Left hindlimb (tissue), 1 donor: ENCODE results near the gene ADCY2.

Source experiments
- DNase-seq: peaks from one replicate; pipeline ENCODE4 v3.0.0-alpha.2; 2018

Gene ADCY2

DNA sequence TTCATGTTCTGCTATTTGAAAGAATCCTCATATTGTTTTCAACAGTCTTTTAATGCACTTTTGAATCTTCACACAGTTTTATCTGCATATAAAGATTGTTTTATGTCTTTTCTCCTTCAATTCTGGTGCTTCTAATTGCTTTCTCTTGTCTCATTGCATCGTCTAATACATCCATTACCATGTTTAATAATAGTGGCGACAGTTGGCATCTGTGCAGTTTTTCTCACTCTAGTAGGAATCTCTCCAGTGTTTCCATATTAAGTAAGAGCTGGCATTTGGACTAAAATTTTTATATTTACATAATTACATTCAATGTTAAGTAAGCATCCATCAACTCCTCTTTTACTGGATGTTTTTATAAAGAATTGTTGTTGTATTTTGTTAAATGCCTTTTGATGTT, 49.9 kb downstream of the ADCY2 start:
- DNase-seq, result no peak

DNA sequence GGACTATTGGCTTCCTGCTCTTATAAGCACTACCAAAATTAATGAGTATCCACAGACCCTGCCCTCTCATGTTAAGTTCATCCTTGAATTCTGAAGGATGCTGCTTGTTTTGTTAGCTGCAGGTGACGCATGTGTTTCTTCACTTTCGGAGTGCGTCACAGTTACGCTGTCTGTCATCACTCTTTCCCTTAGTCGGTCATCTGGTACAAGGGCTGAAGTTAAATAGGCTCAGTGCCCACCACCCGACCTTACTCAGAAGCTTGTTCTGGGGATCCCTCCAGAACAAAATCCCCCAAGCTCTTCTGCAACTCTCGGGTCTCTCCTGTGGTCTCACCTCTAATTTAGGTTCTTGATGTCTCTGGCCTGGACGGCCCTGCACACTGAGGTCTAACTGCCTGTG, 51.0 kb downstream of the ADCY2 start:
- no peak for DNase-seq

DNA sequence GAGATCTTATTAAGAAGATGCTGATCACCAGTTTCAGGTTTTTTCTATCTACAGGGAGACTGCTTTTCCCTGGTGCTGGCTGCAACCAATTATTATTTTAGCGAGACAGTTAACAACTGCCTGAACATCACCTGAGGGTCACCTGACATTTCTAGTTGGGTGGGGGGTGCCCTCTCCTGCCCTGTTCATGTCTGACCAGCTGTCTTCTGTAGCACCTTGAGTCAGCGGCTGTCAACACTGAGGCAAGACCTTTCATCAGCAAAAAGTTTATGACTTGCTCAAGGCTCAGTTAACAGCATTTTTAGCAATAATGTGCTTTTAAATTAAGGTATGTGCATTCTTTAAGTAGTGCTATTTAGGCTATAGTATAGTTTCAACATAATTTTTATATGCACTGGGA, 58.0 kb downstream of the ADCY2 start:
- DNase-seq, result no peak

DNA sequence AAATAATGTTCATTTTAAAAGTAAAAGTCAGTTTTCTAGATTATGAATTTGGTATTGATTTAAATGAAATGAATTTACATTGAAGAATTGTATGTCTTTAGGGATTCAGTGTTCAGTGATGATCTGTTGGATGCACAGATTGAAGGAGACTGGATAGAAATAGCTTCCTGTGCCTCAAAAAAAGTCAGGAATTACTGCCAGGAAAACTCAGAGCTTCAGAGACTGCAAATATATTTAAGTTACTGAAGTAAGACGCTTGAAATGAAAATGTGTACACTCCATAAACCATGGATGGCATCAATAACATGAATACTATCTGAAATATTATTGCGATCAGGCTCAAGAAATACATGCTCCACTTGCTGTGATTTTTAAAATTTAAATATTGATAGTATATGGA, 60.3 kb downstream of the ADCY2 start:
- no peak for DNase-seq

DNA sequence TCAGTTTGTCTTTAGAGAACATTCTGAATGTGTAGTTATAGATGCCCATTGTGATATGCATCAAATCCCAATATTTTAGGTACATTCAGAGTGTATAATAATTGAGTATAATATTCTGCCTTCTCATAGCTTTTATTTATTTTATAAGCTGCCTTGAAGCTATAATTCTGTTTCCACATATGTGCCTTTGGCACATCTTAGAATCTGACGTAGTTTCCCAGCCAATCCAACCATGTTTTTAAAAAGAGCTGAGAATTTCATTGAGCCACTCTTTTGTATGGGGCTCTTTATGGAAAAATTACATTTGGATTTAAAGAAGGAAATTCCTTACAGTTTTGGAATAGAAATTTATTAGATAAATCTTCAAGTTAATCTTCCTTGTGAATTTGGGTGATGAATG, 65.4 kb downstream of the ADCY2 start:
- DNase-seq, result no peak

DNA sequence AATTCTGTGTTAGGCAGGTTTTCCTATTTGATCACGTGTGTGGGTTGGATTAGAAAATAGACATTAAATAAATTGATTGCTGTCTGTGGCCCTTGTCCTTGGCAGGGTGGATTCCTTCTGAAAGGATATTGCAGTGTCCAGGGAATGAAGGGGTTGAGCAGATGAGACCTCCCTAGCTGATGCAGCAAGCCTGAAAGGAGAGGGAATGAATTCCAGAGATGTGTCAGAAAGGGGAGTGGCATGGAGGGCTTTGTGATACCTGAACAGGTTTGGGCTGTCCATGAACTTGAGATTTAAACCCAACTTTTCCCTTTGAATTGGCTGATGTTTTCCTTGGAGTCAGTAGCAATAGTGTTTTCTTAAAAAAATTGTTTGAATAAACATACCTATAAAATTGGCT, 66.8 kb downstream of the ADCY2 start:
- DNase-seq, result no peak

DNA sequence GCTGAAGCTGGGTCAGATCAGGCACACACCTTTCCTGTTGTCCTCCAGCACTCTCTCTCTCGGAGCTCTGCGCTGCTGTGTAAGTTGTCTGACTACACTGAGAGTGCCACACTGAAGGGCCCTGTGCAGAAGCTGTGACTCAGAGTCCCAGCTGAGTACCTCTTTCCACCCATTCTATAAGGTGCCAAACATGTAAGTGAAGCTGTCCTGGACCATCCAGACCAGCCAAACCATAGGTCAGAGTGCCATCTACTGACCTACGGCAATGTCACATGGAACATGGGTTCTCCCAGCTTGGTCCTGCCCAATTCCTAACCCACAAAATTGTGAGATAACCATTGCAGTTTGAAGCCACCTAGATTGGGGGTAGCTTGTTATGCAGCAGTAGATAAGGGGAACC, 68.2 kb downstream of the ADCY2 start:
- no peak for DNase-seq

DNA sequence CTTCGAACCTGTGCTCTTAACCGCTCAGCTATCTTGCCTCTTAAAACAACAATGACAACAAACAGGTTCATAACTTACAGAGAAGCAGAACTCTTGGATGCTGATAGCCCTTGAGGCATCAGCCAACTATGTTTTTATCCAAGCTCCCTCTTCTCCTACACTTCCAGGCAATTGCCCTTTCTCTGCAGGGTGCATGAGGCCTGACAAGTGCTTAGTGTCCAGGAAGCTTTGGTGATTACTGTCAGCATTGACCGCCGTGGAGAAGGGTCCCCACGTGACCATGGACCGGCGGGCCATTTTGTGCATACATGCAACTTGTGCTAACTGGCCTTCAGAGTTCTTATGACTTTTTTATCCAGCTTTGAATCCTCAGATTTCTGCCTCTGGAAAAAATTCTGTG, 71.2 kb downstream of the ADCY2 start:
- no peak for DNase-seq

DNA sequence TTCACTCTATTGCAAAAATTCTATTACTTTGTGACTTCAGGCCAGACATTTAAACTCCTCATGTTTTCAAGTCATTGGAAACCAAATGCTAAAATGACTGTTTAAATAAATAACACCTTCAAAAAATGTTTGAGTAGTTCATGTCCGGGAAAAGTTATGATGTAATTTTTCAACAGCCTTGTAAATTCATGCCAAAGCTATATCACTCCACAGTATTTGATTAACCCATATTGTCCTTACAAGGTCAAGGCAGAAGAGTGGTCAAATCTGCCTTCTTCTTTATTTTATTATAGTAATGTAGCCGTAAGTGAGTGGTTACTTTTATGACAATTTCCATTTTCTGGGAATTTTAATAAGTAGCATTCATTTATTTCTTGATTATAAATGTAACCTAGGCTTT, 72.8 kb downstream of the ADCY2 start:
- DNase-seq, result no peak

DNA sequence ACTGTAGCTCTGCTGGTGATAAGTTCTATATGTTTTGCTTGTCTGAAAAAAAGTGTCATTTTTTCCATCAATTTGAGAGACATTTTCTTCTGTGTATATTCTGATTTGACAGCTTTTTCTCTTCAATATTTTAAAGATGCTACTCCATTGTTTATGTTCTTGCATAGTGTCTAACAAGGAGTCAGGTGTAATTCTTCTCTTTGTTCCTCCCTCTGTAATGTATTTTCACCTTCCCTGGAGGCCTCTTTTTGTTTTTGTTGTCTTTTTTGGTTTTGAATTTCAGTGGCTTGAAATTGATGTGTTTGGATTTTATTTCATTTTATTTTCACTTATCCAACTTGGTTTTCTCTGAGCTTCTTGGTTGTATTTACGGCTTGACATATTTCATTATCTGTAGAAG, 75.8 kb downstream of the ADCY2 start:
- DNase-seq, result no peak

DNA sequence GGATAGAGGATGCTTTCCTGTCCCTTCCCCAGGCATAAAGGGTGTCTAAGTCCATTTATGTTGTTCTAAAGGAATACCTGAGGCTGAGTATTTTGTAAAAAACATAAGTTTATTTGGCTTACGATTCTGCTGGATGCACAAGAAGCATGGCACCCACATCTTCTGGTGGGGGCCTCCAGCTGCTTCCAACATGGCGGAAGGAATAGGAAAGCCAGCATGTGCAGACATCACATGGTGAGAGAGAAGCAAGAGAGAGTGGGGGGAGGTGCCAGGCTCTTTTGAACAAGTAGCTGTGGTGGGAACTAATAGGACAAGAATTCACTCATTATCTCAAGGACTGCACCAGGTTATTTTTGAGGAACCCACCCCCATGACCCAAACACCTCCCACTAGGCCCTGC, 77.2 kb downstream of the ADCY2 start:
- no peak for DNase-seq

DNA sequence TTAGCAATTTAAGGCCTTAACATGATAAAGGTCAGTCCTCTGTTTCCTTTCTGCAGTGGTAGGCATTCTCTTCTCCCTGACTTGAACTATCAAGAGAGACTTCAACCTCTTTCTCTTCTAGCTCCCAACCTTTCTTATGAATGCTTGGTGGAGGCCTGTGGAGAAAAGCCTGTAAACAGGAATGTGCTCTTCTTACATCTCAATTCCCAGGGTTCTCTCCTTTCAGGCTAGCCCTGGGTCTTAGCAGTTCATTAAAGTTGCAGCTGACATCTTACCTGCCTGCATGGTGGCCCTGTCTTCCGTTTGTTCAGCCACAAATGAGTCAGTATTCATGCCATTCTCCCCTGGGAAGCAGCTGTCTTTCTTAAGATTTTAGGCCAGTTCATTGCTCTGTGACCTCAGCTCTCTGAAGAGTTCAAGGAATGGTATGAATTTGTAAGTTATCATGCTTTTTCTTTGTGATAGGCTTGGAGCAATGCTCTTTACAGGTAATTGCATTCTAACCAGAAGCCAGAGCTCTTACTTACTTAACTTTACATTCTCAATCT, 77.8 kb downstream of the ADCY2 start:
- no peak for DNase-seq

DNA sequence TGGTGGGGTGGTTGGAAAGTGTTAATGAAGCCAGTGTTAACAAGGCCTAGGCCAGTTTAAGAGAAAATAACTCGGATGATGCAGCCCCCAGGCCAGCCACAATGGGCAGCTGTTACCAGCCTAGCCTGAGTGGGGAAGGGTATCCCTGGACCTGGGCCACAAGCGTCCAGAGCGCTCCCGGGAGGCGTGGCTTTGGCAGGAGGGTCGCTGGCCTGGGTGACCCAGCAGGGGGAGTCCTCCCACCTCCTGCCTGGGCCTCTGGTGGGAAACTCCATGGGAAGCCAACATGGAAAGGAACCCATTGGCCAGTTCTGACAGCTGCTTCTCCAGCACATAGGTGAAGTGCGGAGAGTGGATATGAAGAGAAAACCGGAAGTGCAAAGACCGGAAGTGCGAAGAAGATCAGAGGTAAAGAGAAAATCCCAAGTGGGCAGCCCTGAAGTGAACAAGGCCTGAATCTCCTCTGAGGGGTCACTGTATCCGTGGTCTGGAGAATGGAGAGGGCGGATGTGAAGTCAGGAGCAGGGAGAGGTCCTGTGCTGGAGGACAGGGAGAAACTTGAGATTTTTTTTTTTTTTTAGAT, 79.0 kb downstream of the ADCY2 start:
- DNase-seq, result no peak

DNA sequence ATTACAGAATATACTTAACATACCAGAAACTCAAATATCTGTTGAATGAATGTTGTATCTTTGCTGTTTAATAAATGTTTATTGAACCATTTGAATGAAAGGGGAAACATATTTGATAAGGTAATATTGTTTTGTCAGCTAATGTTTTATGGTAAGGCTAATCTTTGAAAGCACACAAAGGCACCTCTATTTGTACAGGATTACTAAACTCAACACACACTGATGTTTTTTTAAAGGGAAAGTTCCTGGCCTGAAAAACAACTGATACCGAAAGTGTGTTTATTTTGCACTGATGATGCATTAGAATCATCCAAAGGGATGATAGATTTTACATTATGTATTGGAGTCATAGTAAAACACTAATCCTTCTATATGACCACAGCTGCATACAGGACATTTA, 82.5 kb downstream of the ADCY2 start:
- no peak for DNase-seq

DNA sequence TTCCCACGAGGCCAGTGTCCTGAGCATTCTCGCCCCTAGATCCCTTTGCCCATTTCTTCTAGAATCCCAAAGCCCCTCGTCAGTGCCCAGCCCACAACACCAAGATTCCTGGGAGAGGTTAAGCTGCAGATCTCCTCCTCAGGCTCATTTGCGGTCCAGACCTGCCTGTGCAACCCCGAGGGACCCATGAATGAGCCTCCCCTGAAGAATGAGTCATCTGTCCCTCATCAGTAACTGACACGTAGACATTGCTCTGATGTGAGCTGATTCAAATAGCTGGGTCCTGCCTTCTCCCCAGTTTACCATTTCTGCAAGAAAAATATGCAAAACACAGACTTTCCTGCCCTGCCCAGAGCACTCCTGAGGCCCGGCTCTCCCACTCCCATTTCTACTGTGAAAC, 92.8 kb downstream of the ADCY2 start:
- no peak for DNase-seq

DNA sequence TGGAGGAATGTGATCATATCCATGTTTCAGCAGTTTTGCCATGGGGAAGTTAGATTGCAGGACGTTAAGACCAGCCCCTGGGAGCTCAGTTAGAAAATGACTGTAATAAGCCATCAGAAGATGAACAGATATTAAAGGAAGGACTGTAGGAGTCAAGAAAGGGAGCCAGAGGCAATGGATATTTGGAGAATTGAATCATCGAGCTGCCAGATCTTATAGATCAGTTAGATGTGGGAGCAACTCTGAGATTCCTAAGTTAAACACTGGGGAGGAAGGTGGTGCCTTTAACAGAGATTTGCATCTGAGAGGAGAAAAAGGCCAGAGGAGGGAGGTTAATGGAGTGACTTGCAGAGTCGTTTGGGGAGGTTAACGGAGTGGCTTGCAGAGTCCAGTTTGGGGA, 96.4 kb downstream of the ADCY2 start:
- no peak for DNase-seq

DNA sequence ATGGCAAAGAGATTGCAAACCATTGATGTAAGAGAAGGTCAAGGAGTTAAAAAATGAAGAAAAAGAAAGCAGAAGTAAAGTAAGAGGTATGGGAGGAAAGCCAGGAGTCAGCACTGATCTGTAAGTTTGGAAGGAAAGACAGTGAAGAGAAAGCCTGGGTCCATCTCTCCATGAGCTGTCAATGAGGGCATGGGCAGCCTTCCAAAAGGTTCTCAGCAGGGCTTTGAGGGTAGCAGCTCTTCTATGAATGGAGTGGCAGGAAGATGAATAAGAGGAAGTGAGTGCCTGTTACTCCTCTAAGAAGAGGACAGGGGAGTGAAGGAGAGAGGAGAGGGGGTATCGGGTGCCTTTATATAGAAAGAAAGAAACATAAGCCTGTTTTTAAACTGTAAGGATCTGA, 97.1 kb downstream of the ADCY2 start:
- DNase-seq, result no peak

DNA sequence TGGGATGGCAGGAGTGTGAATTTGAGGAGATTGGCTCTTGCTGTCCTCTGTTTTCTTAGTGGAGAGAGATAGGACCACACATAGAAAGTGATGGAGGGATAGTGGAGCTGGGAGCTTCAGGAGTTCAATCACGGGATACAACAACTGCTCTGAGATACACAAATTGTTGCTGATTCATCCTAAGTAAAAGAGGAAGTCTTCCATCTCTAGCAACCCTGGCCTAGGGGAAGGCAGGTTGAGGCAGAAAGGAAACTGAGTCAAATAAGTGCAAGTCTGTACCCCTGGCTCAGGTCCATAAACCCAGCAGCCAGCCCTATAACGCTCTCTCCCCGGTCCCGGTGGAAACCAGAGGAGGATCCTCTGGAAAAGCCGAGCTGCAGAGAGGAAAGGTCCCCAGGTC, 97.7 kb downstream of the ADCY2 start:
- no peak for DNase-seq

DNA sequence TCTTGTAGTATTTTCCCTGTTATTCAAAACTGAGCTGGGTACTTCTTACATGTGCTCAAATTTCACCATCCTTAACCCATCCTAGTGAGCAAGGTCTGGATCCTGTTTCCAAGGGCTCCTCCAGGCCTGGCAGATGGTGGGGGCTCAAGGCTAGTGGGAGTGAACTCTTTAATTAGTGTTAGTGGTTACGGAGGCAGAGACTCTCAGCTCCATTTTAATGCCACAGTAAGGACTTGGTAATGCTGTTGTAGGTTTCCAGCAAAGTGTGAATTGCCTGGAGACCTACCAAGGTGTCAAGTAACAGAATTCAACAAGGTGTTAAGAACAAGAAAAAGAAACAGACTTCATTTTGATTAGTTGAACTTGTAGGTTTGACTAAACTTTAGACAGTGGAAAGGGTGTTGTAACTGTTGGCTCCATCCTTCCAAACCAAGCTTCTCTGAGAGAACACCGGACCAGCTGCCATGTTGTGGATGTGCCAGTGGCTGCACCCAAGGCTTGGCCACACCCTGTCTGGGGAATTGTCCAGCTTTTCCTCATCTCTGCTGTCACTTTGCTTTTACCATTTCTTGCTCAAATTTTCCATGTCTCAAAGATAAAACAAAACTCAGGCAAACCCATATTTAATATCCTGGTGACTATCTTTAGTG, 98.7 kb downstream of the ADCY2 start:
- DNase-seq, result no peak

DNA sequence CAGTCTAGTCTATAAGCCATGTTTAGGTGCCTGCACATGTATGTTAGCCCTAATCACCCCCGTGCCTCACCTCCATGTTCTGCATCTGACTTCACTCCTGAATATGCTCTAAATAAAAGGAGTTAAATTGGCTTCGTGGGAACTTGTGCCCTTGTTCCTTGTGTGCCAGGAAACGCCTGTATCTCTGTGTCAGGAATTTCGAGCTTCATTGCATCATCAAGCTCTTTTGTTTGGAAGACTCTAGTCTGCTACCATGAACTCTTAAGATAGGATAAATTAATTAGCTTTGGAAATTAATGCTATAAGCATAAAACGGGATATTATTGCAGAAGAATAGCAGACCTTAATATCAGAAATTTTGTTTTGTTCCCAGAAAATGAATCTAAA, 99.2 kb downstream of the ADCY2 start:
- no peak for DNase-seq

DNA sequence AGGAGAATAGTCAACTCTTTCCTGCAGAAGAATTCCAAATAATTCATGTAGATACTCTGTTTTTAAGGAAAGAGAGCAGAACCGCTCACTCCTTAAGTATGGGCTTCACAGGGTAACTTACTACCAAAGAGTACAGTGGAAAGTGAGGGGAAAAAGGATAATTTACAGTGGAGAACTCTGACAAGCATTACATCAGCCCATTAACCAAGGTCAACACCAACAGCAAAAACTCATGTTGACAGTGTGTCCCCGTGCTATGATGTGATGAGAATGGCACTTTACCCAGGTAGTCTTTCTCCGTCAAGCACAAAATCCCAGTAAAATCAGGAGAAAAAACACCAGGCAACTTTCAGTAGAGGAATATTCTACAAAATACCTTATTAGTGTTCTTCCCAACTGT, 104.3 kb downstream of the ADCY2 start:
- no peak for DNase-seq

DNA sequence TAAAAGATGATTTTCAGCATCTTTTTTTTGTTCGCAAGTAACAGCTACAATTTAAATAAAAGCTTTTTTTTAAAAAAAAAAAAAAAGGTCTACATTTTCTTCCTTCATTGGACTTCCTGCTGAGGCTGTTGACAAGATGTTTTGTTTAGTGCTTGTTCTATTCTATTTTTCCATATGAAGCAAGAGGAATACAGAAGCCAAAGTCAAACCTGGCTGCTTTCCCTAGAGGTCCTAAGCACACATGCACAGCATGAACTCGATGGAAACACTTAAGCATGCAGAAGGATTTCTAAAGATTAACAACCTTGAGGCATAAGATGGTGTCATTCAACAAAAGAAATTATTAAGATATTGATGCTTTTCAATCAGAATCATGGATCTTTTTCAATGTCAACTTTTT, 105.1 kb downstream of the ADCY2 start:
- DNase-seq, result no peak

DNA sequence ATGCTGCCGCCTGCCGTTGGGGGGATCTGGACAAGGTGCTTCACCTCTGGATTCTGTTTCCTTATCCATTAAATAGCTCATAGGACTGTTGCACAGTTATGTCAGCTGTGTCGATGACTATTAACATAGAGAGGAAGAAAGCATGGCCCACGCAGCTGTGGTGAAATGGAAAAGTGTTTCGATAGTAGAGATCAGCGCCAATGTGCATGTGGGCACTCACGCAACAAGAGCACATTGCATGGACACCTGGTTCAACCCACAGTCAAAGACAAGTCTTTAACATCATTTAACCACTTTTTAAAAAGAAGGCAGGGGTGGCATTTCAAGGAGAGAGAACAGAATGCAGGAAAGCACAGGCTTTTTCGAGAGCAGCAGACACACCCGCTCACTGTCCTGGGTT, 107.6 kb downstream of the ADCY2 start:
- DNase-seq, result no peak

DNA sequence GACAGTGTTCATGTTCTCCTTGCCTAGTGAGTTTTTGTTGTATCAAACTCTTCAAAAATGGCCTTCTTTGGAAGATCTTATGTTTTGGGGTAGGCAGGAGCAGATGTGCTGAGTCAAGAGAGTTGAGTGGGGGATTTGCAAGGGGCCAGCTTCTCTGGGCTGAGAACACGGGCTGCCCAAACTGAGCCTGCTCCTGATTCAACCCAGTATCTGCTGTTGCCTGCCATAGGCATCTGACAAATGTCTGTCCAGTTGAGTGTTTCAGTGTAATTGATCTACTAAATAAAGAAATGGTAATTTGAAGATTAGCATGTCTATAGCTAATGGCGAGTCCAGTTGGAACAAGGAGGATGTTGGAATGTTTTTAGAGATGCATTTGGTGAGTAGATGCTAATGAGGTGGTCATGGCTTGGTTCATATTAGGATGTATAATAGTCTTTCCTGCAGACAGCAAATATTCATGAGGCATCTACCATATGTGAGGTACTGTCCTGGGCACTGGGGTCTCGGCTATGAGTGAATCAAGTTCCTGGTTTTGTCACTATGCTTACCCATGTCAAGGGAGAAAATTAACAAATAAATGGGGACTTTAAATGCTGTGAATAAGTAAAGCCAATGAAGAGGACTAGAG, 119.5 kb downstream of the ADCY2 start:
- DNase-seq, result no peak

DNA sequence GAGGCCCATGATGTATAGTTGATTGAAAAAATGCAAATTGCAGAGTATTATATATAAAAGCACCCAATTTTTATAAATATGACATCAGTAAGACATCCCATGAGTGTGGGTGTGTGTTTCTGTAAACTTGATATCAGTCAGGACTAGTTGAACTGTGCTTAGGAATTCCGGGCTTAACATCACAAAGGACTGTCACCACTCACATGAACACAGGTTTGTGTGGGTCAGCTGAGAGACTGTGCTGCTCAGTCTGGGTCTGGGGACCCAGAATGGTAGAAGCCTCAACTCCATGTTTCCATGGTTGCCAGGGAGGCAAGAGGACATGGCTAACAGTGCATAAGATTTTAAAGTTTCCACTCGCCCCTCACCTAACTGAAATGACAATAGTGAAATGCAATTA, 120.3 kb downstream of the ADCY2 start:
- no peak for DNase-seq
